Astrocyte (in vitro differentiated cells and primary cell): ENCODE measurements around the gene CYBB.

ENCODE experiments used
- CTCF ChIP-seq: IDR thresholded peaks from 2 replicates; pipeline ENCODE4 v1.5.1; 2011; ENCODE audit warnings: low read depth, mild to moderate bottlenecking, inconsistent platforms, low read length, moderate library complexity; ENCODE audit not compliant: insufficient read depth
- EZH2 ChIP-seq: IDR thresholded peaks from 2 replicates; pipeline ENCODE4 v1.6.1; 2012; ENCODE audit warnings: mild to moderate bottlenecking, low read length, inconsistent platforms; ENCODE audit not compliant: insufficient read depth

- TF ChIP-seq CTCF (no peak), EZH2 (no peak)
Observed at GRCh38 chrX:37846141-37846540, 66.3 kb downstream of the CYBB start.
